Chondrocyte (in vitro differentiated cells): Measurements from ENCODE around the gene VPS13C. TPM values are rescaled to one million over a fixed set of nuclear protein-coding genes. Genes with fewer than 3 reads are reported as not detected.

Experiments used
- DNase-seq: peaks from one replicate; pipeline ENCODE4 v3.0.0; 2021; ENCODE audit warnings: mixed read lengths, low spot score
- H3K27ac Mint-ChIP-seq: one replicate; pipeline ENCODE4 v1.8.0; 2021; ENCODE audit warnings: mild to moderate bottlenecking, moderate library complexity, mixed read lengths; ENCODE audit not compliant: unreplicated experiment
- H3K27me3 Mint-ChIP-seq: 2 replicates; pipeline ENCODE4 v1.8.0; 2021; ENCODE audit warnings: low read depth, mixed read lengths
- H3K36me3 Mint-ChIP-seq: 2 replicates; pipeline ENCODE4 v1.8.0; 2021; ENCODE audit warnings: low read depth, mixed read lengths
- H3K4me1 Mint-ChIP-seq: 2 replicates; pipeline ENCODE4 v1.8.0; 2021; ENCODE audit warnings: low read depth, mild to moderate bottlenecking, mixed read lengths
- H3K4me3 Mint-ChIP-seq: one replicate; pipeline ENCODE4 v1.8.0; 2021; ENCODE audit warnings: mild to moderate bottlenecking, moderate library complexity, mixed read lengths; ENCODE audit not compliant: unreplicated experiment
- H3K9me3 Mint-ChIP-seq: 2 replicates; pipeline ENCODE4 v1.8.0; 2021; ENCODE audit warnings: low read depth, mixed read lengths
- CTCF ChIP-seq: fragments of 200-600 bp; sonication (generic); IDR thresholded peaks from 2 replicates; pipeline ENCODE4 v1.5.0; 2021; ENCODE audit warnings: antibody characterized with exemption, mild to moderate bottlenecking, moderate library complexity
- total RNA-seq: library from RNA; stranded (reverse); gene quantifications from 3 replicates; pipeline ENCODE4 v1.2.1, GENCODE V29; 2021

The VPS13C gene
- total RNA-seq, 1 donor from 2014 or later, result 46.0 TPM

GRCh38 chr15:62099094-62099601, 38.9 kb upstream of the VPS13C start:
- DNase-seq, result no peak
- TF ChIP-seq CTCF, result no peak
- peak overlapping the region; percentile 66 for H3K27ac Mint-ChIP-seq
- peaks cover 2% of the 10 kb centered on the region for H3K27me3 Mint-ChIP-seq
- H3K4me3 Mint-ChIP-seq, result no peak overlapping the region
- H3K36me3 Mint-ChIP-seq, result no peaks in the 10 kb centered on the region
- peaks cover 4% of the 10 kb centered on the region for H3K4me1 Mint-ChIP-seq
- no peaks in the 10 kb centered on the region for H3K9me3 Mint-ChIP-seq

- DNase-seq, result no peak
- Mint-ChIP-seq H3K27me3 (peaks cover 2% of the 10 kb centered on the region), H3K4me3 (no peak overlapping the region), H3K36me3 (no peaks in the 10 kb centered on the region), H3K27ac (no peak overlapping the region), H3K4me1 (peaks cover 7% of the 10 kb centered on the region), H3K9me3 (no peaks in the 10 kb centered on the region)
- no peak for TF ChIP-seq CTCF
Observed at GRCh38 chr15:62094388-62094787, 34.1 kb upstream of the VPS13C start.

GRCh38 chr15:62093809-62094208, 33.6 kb upstream of the VPS13C start:
- Mint-ChIP-seq H3K36me3 (no peaks in the 10 kb centered on the region), H3K27ac (no peak overlapping the region), H3K4me3 (no peak overlapping the region), H3K27me3 (peaks cover 2% of the 10 kb centered on the region), H3K9me3 (no peaks in the 10 kb centered on the region), H3K4me1 (peaks cover 6% of the 10 kb centered on the region)
- no peak for TF ChIP-seq CTCF
- DNase-seq, result no peak

GRCh38 chr15:62090988-62091387, 30.7 kb upstream of the VPS13C start:
- H3K4me3 Mint-ChIP-seq, result no peak overlapping the region
- peaks cover 22% of the 10 kb centered on the region for H3K4me1 Mint-ChIP-seq
- H3K27ac Mint-ChIP-seq, result no peak overlapping the region
- DNase-seq, result no peak
- H3K9me3 Mint-ChIP-seq, result no peaks in the 10 kb centered on the region
- TF ChIP-seq CTCF, result no peak
- no peaks in the 10 kb centered on the region for H3K27me3 Mint-ChIP-seq
- H3K36me3 Mint-ChIP-seq, result no peaks in the 10 kb centered on the region

GRCh38 chr15:62089616-62090015, 29.4 kb upstream of the VPS13C start:
- Mint-ChIP-seq H3K4me1 (peaks cover 26% of the 10 kb centered on the region), H3K27ac (no peak overlapping the region), H3K36me3 (no peaks in the 10 kb centered on the region), H3K9me3 (no peaks in the 10 kb centered on the region), H3K4me3 (no peak overlapping the region), H3K27me3 (no peaks in the 10 kb centered on the region)
- DNase-seq, result no peak
- no peak for TF ChIP-seq CTCF
